Astrocyte (in vitro differentiated cells and primary cell): ENCODE data around the gene NFAT5.

Experiments used
- CTCF ChIP-seq: IDR thresholded peaks from 2 replicates; pipeline ENCODE4 v1.5.1; 2011; ENCODE audit warnings: low read depth, mild to moderate bottlenecking, inconsistent platforms, low read length, moderate library complexity; ENCODE audit not compliant: insufficient read depth
- EZH2 ChIP-seq: IDR thresholded peaks from 2 replicates; pipeline ENCODE4 v1.6.1; 2012; ENCODE audit warnings: mild to moderate bottlenecking, low read length, inconsistent platforms; ENCODE audit not compliant: insufficient read depth

GRCh38 chr16:69724414-69724873 is 158.7 kb downstream of the NFAT5 start:
- TF ChIP-seq CTCF (no peak), EZH2 (no peak)
